Stimulated activated naive CD4-positive, alpha-beta T cell (primary cell): ENCODE measurements around the gene OR12D3.
"Not testable (repeated sequence)": the region's sequence is repeated elsewhere in the genome, so short reads cannot be mapped to it uniquely, and the experiment has no call there.

Source experiments
- DNase-seq, 6 experiments: peaks; one replicate each; lab custom pipeline; 2025; lab: John Stamatoyannopoulos, UW

OR12D3 gene

GRCh38 chr6:29375191-29375590, at the start of gene OR12D3:
Gene OR12D3, minus strand, starts transcription at chr6:29375291. Its CDS starts 4 bp downstream, at chr6:29375287.
- no peak for DNase-seq

- no peak for DNase-seq
Measured at GRCh38 chr6:29424575-29424974, 49.5 kb upstream of the OR12D3 start.

- no peak for DNase-seq
Measured at GRCh38 chr6:29424168-29424567, 49.1 kb upstream of the OR12D3 start.

GRCh38 chr6:29419516-29419915, 44.4 kb upstream of the OR12D3 start:
- DNase-seq: no peak

GRCh38 chr6:29414588-29414987, 39.5 kb upstream of the OR12D3 start, which contains the start of gene OR12D1:
Gene OR12D1, plus strand, starts transcription at chr6:29414928.
- DNase-seq: no peak

- no peak for DNase-seq
Measured at GRCh38 chr6:29403801-29404200, 28.7 kb upstream of the OR12D3 start.

- DNase-seq: no peak
Measured at GRCh38 chr6:29399525-29399924, 24.4 kb upstream of the OR12D3 start.

GRCh38 chr6:29395331-29395730, 20.2 kb upstream of the OR12D3 start, which contains the start of gene OR12D2:
Gene OR12D2, plus strand, starts transcription at chr6:29395631. Its CDS starts 1,069 bp downstream, at chr6:29396700.
- no peak for DNase-seq

- DNase-seq: no peak
Measured at GRCh38 chr6:29388533-29388932, 13.4 kb upstream of the OR12D3 start.

- no peak for DNase-seq
Measured at GRCh38 chr6:29376003-29376402, 912 bp upstream of the OR12D3 start.

- DNase-seq: no peak
Measured at GRCh38 chr6:29368765-29369164, 6.3 kb downstream of the OR12D3 start, which contains the start of gene OR5V1. Gene OR5V1, minus strand, starts transcription at chr6:29368865. Its CDS starts 12,670 bp downstream, at chr6:29356195.

GRCh38 chr6:29355603-29356002, 19.5 kb downstream of the OR12D3 start:
- no peak for DNase-seq

GRCh38 chr6:29354980-29355379, 20.1 kb downstream of the OR12D3 start:
- no peak for DNase-seq

- not testable (repeated sequence) for DNase-seq
Measured at GRCh38 chr6:29349348-29349747, 25.7 kb downstream of the OR12D3 start.

- DNase-seq: no peak
Measured at GRCh38 chr6:29345380-29345779, 29.7 kb downstream of the OR12D3 start.

GRCh38 chr6:29336269-29336668, 38.8 kb downstream of the OR12D3 start:
- DNase-seq: no peak

GRCh38 chr6:29332676-29333075, 42.4 kb downstream of the OR12D3 start:
- no peak for DNase-seq

- DNase-seq: no peak
Measured at GRCh38 chr6:29325777-29326176, 49.3 kb downstream of the OR12D3 start.
